KOPT-K1 (cell line): ENCODE data around the gene EGR2.

Experiments
- H3K27ac ChIP-seq: fragments of 200-600 bp; sonication (generic); 2 replicates; pipeline ENCODE4 v1.5.1; 2016; ENCODE audit warnings: antibody characterized with exemption, mild to moderate bottlenecking, low read depth, low read length; ENCODE audit not compliant: poor library complexity, severe bottlenecking
- H3K36me3 ChIP-seq: fragments of 200-600 bp; sonication (generic); 2 replicates; pipeline ENCODE4 v1.5.1; 2017; ENCODE audit warnings: antibody characterized with exemption, mild to moderate bottlenecking, low read length, moderate library complexity; ENCODE audit not compliant: insufficient read depth
- H3K9me3 ChIP-seq: fragments of 200-600 bp; sonication (generic); 2 replicates; pipeline ENCODE4 v1.5.1; 2017; ENCODE audit warnings: antibody characterized with exemption, low read length, mild to moderate bottlenecking; ENCODE audit not compliant: insufficient read depth, poor library complexity, severe bottlenecking

Gene EGR2

GRCh38 chr10:62831346-62831745 lies 15.2 kb upstream of the EGR2 start:
- H3K36me3 ChIP-seq, result no peaks in the 10 kb centered on the region
- H3K27ac ChIP-seq, result no peak overlapping the region
- no peaks in the 10 kb centered on the region for H3K9me3 ChIP-seq

GRCh38 chr10:62830679-62831078 lies 14.5 kb upstream of the EGR2 start:
- Histone ChIP-seq H3K36me3 (no peaks in the 10 kb centered on the region), H3K27ac (no peak overlapping the region), H3K9me3 (no peaks in the 10 kb centered on the region)

GRCh38 chr10:62829622-62830021 lies 13.5 kb upstream of the EGR2 start:
- Histone ChIP-seq H3K9me3 (no peaks in the 10 kb centered on the region), H3K27ac (no peak overlapping the region), H3K36me3 (no peaks in the 10 kb centered on the region)

GRCh38 chr10:62826273-62826672 lies 10.1 kb upstream of the EGR2 start:
- H3K27ac ChIP-seq, result no peak overlapping the region
- H3K9me3 ChIP-seq, result no peaks in the 10 kb centered on the region
- H3K36me3 ChIP-seq, result no peaks in the 10 kb centered on the region

- H3K36me3 ChIP-seq, result no peaks in the 10 kb centered on the region
- H3K9me3 ChIP-seq, result no peaks in the 10 kb centered on the region
- no peak overlapping the region for H3K27ac ChIP-seq
Measured at GRCh38 chr10:62820586-62820985, 4.4 kb upstream of the EGR2 start.

GRCh38 chr10:62819141-62819920 lies 3.2 kb upstream of the EGR2 start:
- H3K9me3 ChIP-seq, result no peaks in the 10 kb centered on the region
- no peaks in the 10 kb centered on the region for H3K36me3 ChIP-seq
- no peak overlapping the region for H3K27ac ChIP-seq

GRCh38 chr10:62818426-62819011 lies 2.4 kb upstream of the EGR2 start:
- no peaks in the 10 kb centered on the region for H3K36me3 ChIP-seq
- no peaks in the 10 kb centered on the region for H3K9me3 ChIP-seq
- H3K27ac ChIP-seq, result no peak overlapping the region

- no peak overlapping the region for H3K27ac ChIP-seq
- no peaks in the 10 kb centered on the region for H3K36me3 ChIP-seq
- no peaks in the 10 kb centered on the region for H3K9me3 ChIP-seq
Measured at GRCh38 chr10:62817766-62818425, 1.7 kb upstream of the EGR2 start.

- Histone ChIP-seq H3K9me3 (no peaks in the 10 kb centered on the region), H3K27ac (peak overlapping the region; percentile 57), H3K36me3 (no peaks in the 10 kb centered on the region)
Measured at GRCh38 chr10:62817121-62817765, 1.1 kb upstream of the EGR2 start.

GRCh38 chr10:62816076-62816330 lies 163 bp downstream of the EGR2 start:
- Histone ChIP-seq H3K27ac (no peak overlapping the region), H3K9me3 (no peaks in the 10 kb centered on the region), H3K36me3 (no peaks in the 10 kb centered on the region)

- Histone ChIP-seq H3K9me3 (no peaks in the 10 kb centered on the region), H3K27ac (no peak overlapping the region), H3K36me3 (no peaks in the 10 kb centered on the region)
Measured at GRCh38 chr10:62815381-62816075, 638 bp downstream of the EGR2 start.

- no peaks in the 10 kb centered on the region for H3K9me3 ChIP-seq
- 0 out of 2 replicates have a peak, but pooled peaks cover under 1% of the 10 kb centered on the region for H3K36me3 ChIP-seq
- no peak overlapping the region for H3K27ac ChIP-seq
Measured at GRCh38 chr10:62814756-62815380, 1.3 kb downstream of the EGR2 start.

GRCh38 chr10:62813981-62814380 lies 2.2 kb downstream of the EGR2 start:
- Histone ChIP-seq H3K36me3 (peaks cover 9% of the 10 kb centered on the region), H3K27ac (no peak overlapping the region), H3K9me3 (no peaks in the 10 kb centered on the region)

- peaks cover 14% of the 10 kb centered on the region for H3K36me3 ChIP-seq
- no peaks in the 10 kb centered on the region for H3K9me3 ChIP-seq
- no peak overlapping the region for H3K27ac ChIP-seq
Measured at GRCh38 chr10:62813453-62813852, 2.7 kb downstream of the EGR2 start.
